ENCODE data around the gene ZNF587B. TPM values are rescaled to one million over a fixed set of nuclear protein-coding genes. Genes with fewer than 3 reads are reported as not detected.
"Not testable (repeated sequence)": the region's sequence is repeated elsewhere in the genome, so short reads cannot be mapped to it uniquely, and the experiment has no call there.

The ZNF587B gene
- polyA plus RNA-seq, 4 donors, result 2.7 to 21.8 (median 6.5) TPM

DNA sequence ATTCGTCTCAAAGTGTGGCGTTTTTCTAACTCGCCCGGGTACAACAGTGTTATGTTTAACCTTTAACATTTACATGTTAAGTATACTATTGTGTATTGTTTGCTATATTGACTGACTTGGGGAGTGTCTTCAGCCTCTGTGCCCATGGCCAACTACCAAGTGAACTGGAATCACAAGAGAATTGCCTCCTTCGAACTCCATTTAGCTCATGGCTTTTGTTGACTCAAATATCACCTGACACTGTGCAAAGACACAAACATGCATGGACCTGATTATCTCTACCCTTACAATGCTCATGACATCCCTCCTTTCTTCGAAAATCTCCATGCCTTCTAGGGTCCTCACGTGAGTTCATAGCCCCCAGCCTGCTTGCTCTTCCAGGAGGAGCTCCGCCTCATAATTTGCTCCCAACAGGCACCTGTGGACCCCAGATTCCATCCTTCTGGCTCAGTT, 58.0 kb downstream of the ZNF587B start:
- peaks cover 0 to 32% (median 9%) of the 10 kb centered on the region in 3 donors for H3K36me3 ChIP-seq (ENCODE audit: control insufficient read depth in 3 of 3, insufficient read depth in 2 of 3, low read depth in 1 of 3, low read length in 3 of 3)
- FAIRE-seq, result no peak

DNA sequence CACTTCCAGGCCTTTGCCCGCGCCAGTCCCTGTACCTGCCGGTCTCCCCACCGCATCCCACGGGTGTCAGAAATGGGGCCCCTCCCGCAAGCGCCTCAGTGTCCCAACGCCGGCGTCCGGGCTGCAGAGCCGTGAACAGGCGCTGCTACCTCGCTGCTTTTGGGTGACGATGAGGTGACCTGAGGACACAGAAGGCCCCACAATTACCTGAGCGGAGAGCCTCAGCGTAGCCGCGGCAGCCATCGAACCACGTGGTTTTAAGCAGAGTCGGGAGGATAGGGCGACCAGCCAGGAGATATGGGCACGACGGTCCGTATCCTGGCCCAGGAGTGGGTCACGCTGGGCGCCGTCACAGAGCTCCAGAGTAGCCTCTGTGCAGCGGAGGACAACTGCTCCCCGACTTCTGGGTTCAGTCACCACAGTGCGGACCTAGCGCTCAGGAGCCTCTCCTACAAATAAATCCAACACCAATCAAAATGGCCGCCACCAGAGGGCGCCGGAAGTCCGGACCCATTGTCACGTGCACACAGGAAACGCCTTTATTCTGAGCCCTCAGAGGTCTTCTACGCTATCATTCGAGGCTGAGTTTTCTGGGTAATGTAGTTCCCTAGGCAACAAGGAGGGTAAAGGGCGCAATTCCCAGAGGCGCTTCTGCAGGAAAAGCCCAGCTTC, 58.6 kb downstream of the ZNF587B start, which contains the start of gene ZNF814:
ZNF814 (minus strand) TSS at position 478 of the 672 bp plus-strand sequence; CDS start at position 243, 235 bp downstream.
- peaks cover 0 to 3% (median 0%) of the 10 kb centered on the region in 3 donors for H3K4me1 ChIP-seq (ENCODE audit: control insufficient read depth in 3 of 3, insufficient read depth in 2 of 3, low read depth in 1 of 3, low read length in 2 of 3)
- peak; percentile 95 for DNase-seq
- no peaks in the 10 kb centered on the region for H3K27me3 ChIP-seq (ENCODE audit: control insufficient read depth in 3 of 3, insufficient read depth in 3 of 3, low read length in 3 of 3)
- peak within 1 kb of the TSS; percentile 79 to 94 (median 84) for H3K27ac ChIP-seq (ENCODE audit: low read depth in 1 of 3, low read length in 2 of 3)
- H3K9me3 ChIP-seq (ENCODE audit: control insufficient read depth in 2 of 2, insufficient read depth in 1 of 2, low read depth in 1 of 2, low read length in 1 of 2), result peaks cover 0 to 38% of the 10 kb centered on the region in 2 donors
- 1 to 2% (median 2%) methylated on average over 43 of the region's 43 CpGs for WGBS, 3 donors
- FAIRE-seq, result no peak
- peaks cover 0 to 26% (median 7%) of the 10 kb centered on the region in 3 donors for H3K36me3 ChIP-seq (ENCODE audit: control insufficient read depth in 3 of 3, insufficient read depth in 2 of 3, low read depth in 1 of 3, low read length in 3 of 3)
- peak within 1 kb of the TSS; percentile 77 to 92 (median 89) for H3K4me3 ChIP-seq (ENCODE audit: low read depth in 1 of 3, low read length in 3 of 3)

More for the DNA sequence above, 58.0 kb downstream of the ZNF587B start:
- no peaks in the 10 kb centered on the region for H3K27me3 ChIP-seq (ENCODE audit: control insufficient read depth in 3 of 3, insufficient read depth in 3 of 3, low read length in 3 of 3)
- H3K4me3 ChIP-seq (ENCODE audit: low read depth in 1 of 3, low read length in 3 of 3), result peak overlapping the region; percentile 77 to 92 (median 89)
- H3K4me1 ChIP-seq (ENCODE audit: control insufficient read depth in 3 of 3, insufficient read depth in 2 of 3, low read depth in 1 of 3, low read length in 2 of 3), result peaks cover 0 to 3% (median 0%) of the 10 kb centered on the region in 3 donors
- 4 to 7% (median 7%) methylated on average over 8 of the region's 8 CpGs for WGBS, 3 donors
- peak overlapping the region; percentile 79 to 94 (median 84) for H3K27ac ChIP-seq (ENCODE audit: low read depth in 1 of 3, low read length in 2 of 3)
- peak; percentile 25 to 54 for DNase-seq
- H3K9me3 ChIP-seq (ENCODE audit: control insufficient read depth in 2 of 2, insufficient read depth in 1 of 2, low read depth in 1 of 2, low read length in 1 of 2), result peaks cover 0 to 42% of the 10 kb centered on the region in 2 donors

DNA sequence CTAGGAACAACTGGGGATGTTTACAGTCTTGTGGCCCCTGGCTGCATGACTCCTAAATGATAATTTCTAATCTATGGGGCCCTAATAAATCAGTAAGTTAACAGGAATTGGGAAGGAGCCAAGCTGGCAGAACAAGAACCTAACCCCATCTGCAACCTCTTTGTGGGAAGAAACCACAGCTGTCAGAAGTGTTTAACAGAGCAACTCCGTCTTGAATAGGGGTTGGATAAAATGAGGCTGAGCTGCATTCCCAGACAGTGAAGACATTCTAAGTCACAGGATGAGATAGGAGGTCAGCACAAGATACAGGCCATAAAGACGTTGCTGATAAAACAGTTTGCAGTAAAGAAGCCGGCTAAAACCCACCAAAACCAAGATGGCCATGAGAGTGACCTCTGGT, 60.6 kb downstream of the ZNF587B start:
- not testable (repeated sequence) for H3K27ac ChIP-seq (ENCODE audit: low read depth in 1 of 3, low read length in 2 of 3); H3K27me3 ChIP-seq (ENCODE audit: control insufficient read depth in 3 of 3, insufficient read depth in 3 of 3, low read length in 3 of 3); H3K4me3 ChIP-seq (ENCODE audit: low read depth in 1 of 3, low read length in 3 of 3); DNase-seq; FAIRE-seq; H3K4me1 ChIP-seq (ENCODE audit: control insufficient read depth in 3 of 3, insufficient read depth in 2 of 3, low read depth in 1 of 3, low read length in 2 of 3)
- peaks cover 0 to 11% (median 4%) of the 10 kb centered on the region in 3 donors for H3K36me3 ChIP-seq (ENCODE audit: control insufficient read depth in 3 of 3, insufficient read depth in 2 of 3, low read depth in 1 of 3, low read length in 3 of 3)
- peaks cover 0 to 21% of the 10 kb centered on the region in 2 donors for H3K9me3 ChIP-seq (ENCODE audit: control insufficient read depth in 2 of 2, insufficient read depth in 1 of 2, low read depth in 1 of 2, low read length in 1 of 2)
- WGBS, 3 donors, result 48 to 63% (median 53%) methylated on average over 3 of the region's 3 CpGs

Other genes starting within 250 kb of the ZNF587B start
- 1 to 10 TPM in 3 of 4 donors, not detected in 1; 1.6 to 8.0 (median 2.1) TPM for gene ZIK1, start 246.2 kb upstream of the ZNF587B start, polyA plus RNA-seq
- 1 to 10 TPM in 3 of 4 donors, under 1 TPM in 1; 0.89 to 6.2 (median 3.2) TPM for gene ZNF530, start 230.4 kb upstream of the ZNF587B start, polyA plus RNA-seq
- 10 to 100 TPM in 1 of 4 donors, 1 to 10 TPM in 3; 1.9 to 16.8 (median 4.3) TPM for gene ZNF134, start 216.1 kb upstream of the ZNF587B start, polyA plus RNA-seq
- 10 to 100 TPM in 2 of 4 donors, 1 to 10 TPM in 2; 4.3 to 20.0 (median 9.7) TPM for gene ZNF211, start 197.1 kb upstream of the ZNF587B start, polyA plus RNA-seq
- gene ZSCAN4, start 161.4 kb upstream of the ZNF587B start, polyA plus RNA-seq, result under 1 TPM in 2 of 4 donors, not detected in 2; 0.06 TPM
- 10 to 100 TPM in 1 of 4 donors, 1 to 10 TPM in 3; 1.1 to 11.3 (median 2.1) TPM for gene ZNF551, start 148.3 kb upstream of the ZNF587B start, polyA plus RNA-seq
- gene ZNF154, start 121.1 kb upstream of the ZNF587B start, polyA plus RNA-seq, result 10 to 100 TPM in 1 of 4 donors, 1 to 10 TPM in 1, under 1 TPM in 1, not detected in 1; 0.27 to 16.7 (median 1.4) TPM
- 10 to 100 TPM in 1 of 4 donors, 1 to 10 TPM in 3; 1.6 to 13.0 (median 2.8) TPM for gene ZNF671, start 102.7 kb upstream of the ZNF587B start, polyA plus RNA-seq
- gene ZNF776, start 83.5 kb upstream of the ZNF587B start, polyA plus RNA-seq, result 10 to 100 TPM in 1 of 4 donors, 1 to 10 TPM in 3; 3.1 to 22.1 (median 4.8) TPM
- gene ZNF586, start 60.6 kb upstream of the ZNF587B start, polyA plus RNA-seq, result 10 to 100 TPM in 1 of 4 donors, 1 to 10 TPM in 3; 6.2 to 20.4 (median 8.0) TPM
- gene ZNF552, start 15.4 kb upstream of the ZNF587B start, polyA plus RNA-seq, result 10 to 100 TPM in 1 of 4 donors, 1 to 10 TPM in 3; 8.1 to 48.0 (median 9.0) TPM
- gene ZNF587, start 19.6 kb downstream of the ZNF587B start, polyA plus RNA-seq, result 10 to 100 TPM in 2 of 4 donors, 1 to 10 TPM in 2; 5.1 to 53.9 (median 12.2) TPM
- 10 to 100 TPM; 11.6 to 44.8 (median 17.2) TPM for gene ZNF814, start 58.7 kb downstream of the ZNF587B start, polyA plus RNA-seq
- gene ZNF417, start 86.3 kb downstream of the ZNF587B start, polyA plus RNA-seq, result 10 to 100 TPM in 1 of 4 donors, 1 to 10 TPM in 3; 1.6 to 24.0 (median 3.4) TPM
- gene ZNF418, start 105.1 kb downstream of the ZNF587B start, polyA plus RNA-seq, result 10 to 100 TPM in 1 of 4 donors, 1 to 10 TPM in 3; 2.5 to 14.1 (median 5.0) TPM
- gene ZNF256, start 117.4 kb downstream of the ZNF587B start, polyA plus RNA-seq, result 1 to 10 TPM; 1.3 to 7.7 (median 2.4) TPM
- gene C19orf18, start 144.2 kb downstream of the ZNF587B start, polyA plus RNA-seq, result 1 to 10 TPM in 2 of 4 donors, under 1 TPM in 1, not detected in 1; 0.85 to 1.3 (median 1.0) TPM
- 10 to 100 TPM in 1 of 4 donors, 1 to 10 TPM in 3; 3.8 to 20.1 (median 6.4) TPM for gene ZNF606, start 172.5 kb downstream of the ZNF587B start, polyA plus RNA-seq
- gene ZSCAN1, start 203.7 kb downstream of the ZNF587B start, polyA plus RNA-seq, result under 1 TPM in 2 of 4 donors, not detected in 2; 0.21 to 0.38 TPM
- 1 to 10 TPM in 2 of 4 donors, under 1 TPM in 2; 0.67 to 6.2 (median 1.4) TPM for gene ZNF135, start 229.0 kb downstream of the ZNF587B start, polyA plus RNA-seq

All from small intestine (tissue), 7 donors.